GM21360 (cell line): Measurements from ENCODE around the gene STAT2.
"Not testable (repeated sequence)": the region's sequence is repeated elsewhere in the genome, so short reads cannot be mapped to it uniquely, and the experiment has no call there.

ENCODE experiments used
- ATAC-seq: cut with Tn5 transposase; IDR thresholded peaks from one replicate; pipeline ENCODE4 v1.9.1; 2021; ENCODE audit warnings: mild to moderate bottlenecking, moderate library complexity; ENCODE audit not compliant: unreplicated experiment

Gene STAT2

GRCh38 chr12:56332512-56333196 lies 27.3 kb downstream of the STAT2 start:
- no peak for ATAC-seq

- no peak for ATAC-seq
These were observed 28.9 kb downstream of the STAT2 start for GRCh38 chr12:56330936-56331490.

- ATAC-seq: no peak
These were observed 33.4 kb downstream of the STAT2 start for GRCh38 chr12:56326533-56326932.

GRCh38 chr12:56326126-56326525 lies 33.8 kb downstream of the STAT2 start:
- ATAC-seq: no peak

GRCh38 chr12:56324206-56324605 lies 35.7 kb downstream of the STAT2 start:
- ATAC-seq: no peak

- ATAC-seq: not testable (repeated sequence)
These were observed 38.3 kb downstream of the STAT2 start for GRCh38 chr12:56321610-56322009.

- no peak for ATAC-seq
These were observed 38.9 kb downstream of the STAT2 start for GRCh38 chr12:56321027-56321426.

- no peak for ATAC-seq
These were observed 42.2 kb downstream of the STAT2 start for GRCh38 chr12:56317675-56318074.

GRCh38 chr12:56315622-56316473 lies 44.1 kb downstream of the STAT2 start, which contains the start of gene CNPY2:
CNPY2 (minus strand) TSS chr12:56315988; CDS start chr12:56315217, 771 bp downstream.
- peak; percentile 89 for ATAC-seq

GRCh38 chr12:56315249-56315621 lies 44.7 kb downstream of the STAT2 start:
- no peak for ATAC-seq

- ATAC-seq: no peak
These were observed 48.9 kb downstream of the STAT2 start for GRCh38 chr12:56311003-56311402.

- no peak for ATAC-seq
These were observed 51.2 kb downstream of the STAT2 start for GRCh38 chr12:56308714-56309113.

- ATAC-seq: no peak
These were observed 52.5 kb downstream of the STAT2 start for GRCh38 chr12:56307221-56307965.

GRCh38 chr12:56304872-56305590 lies 54.9 kb downstream of the STAT2 start:
- no peak for ATAC-seq

- ATAC-seq: no peak
These were observed 55.6 kb downstream of the STAT2 start for GRCh38 chr12:56304276-56304675.

- no peak for ATAC-seq
These were observed 59.1 kb downstream of the STAT2 start for GRCh38 chr12:56300644-56301464.

- peak; percentile 91 for ATAC-seq
These were observed 59.9 kb downstream of the STAT2 start, which contains the start of gene CS for GRCh38 chr12:56299853-56300643. CS (minus strand) TSS chr12:56300330; CDS start chr12:56300201, 129 bp downstream.

- no peak for ATAC-seq
These were observed 60.5 kb downstream of the STAT2 start for GRCh38 chr12:56299308-56299852.
